ENCODE results near the gene MTARC2. TPM values are rescaled to one million over a fixed set of nuclear protein-coding genes. Genes with fewer than 3 reads are reported as not detected.

MTARC2 gene
- total and polyA plus RNA-seq, 2 donors (not counting 1 experiment from before 2014, with no cell fraction given): 12.6 to 14.5 TPM

DNA sequence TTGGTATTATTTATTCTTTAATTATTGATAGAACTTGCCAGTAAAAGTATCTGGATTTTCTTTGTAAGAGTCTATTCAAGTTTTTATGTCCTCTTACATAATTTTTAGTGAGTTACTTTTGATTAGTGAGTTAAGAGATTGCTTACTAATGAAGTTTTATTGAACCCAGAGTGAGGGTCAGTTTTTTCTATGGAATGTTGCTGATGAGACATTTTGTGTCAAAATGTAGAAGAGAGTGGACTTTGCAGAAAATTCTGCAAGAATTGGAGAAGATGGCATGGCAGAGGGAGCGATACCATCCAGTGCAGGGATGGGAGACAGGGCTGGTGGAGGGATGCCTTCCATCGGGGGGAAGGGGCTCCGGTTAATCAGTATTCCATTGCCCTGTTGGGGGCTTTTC is 11.0 kb downstream of the MTARC2 start:
- no peaks in the 10 kb centered on the region for H3K79me2 ChIP-seq (ENCODE audit: control insufficient read depth, insufficient read depth, low read length)
- TF ChIP-seq EZH2 (IDR thresholded peaks at IDR 0.05; ENCODE audit: low read length, missing control alignments): no peak
- TF ChIP-seq, protein P1, sequence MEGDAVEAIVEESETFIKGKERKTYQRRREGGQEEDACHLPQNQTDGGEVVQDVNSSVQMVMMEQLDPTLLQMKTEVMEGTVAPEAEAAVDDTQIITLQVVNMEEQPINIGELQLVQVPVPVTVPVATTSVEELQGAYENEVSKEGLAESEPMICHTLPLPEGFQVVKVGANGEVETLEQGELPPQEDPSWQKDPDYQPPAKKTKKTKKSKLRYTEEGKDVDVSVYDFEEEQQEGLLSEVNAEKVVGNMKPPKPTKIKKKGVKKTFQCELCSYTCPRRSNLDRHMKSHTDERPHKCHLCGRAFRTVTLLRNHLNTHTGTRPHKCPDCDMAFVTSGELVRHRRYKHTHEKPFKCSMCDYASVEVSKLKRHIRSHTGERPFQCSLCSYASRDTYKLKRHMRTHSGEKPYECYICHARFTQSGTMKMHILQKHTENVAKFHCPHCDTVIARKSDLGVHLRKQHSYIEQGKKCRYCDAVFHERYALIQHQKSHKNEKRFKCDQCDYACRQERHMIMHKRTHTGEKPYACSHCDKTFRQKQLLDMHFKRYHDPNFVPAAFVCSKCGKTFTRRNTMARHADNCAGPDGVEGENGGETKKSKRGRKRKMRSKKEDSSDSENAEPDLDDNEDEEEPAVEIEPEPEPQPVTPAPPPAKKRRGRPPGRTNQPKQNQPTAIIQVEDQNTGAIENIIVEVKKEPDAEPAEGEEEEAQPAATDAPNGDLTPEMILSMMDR (conservative IDR thresholded peaks at IDR 0.05 in 1 of 2, IDR thresholded peaks at IDR 0.05 in 1 of 2; ENCODE audit: low read depth in 1 of 2, low read length in 2 of 2): no peak
- H3K4me1 ChIP-seq (ENCODE audit: control insufficient read depth, extremely low read depth, insufficient read depth, low read length): no peaks in the 10 kb centered on the region

DNA sequence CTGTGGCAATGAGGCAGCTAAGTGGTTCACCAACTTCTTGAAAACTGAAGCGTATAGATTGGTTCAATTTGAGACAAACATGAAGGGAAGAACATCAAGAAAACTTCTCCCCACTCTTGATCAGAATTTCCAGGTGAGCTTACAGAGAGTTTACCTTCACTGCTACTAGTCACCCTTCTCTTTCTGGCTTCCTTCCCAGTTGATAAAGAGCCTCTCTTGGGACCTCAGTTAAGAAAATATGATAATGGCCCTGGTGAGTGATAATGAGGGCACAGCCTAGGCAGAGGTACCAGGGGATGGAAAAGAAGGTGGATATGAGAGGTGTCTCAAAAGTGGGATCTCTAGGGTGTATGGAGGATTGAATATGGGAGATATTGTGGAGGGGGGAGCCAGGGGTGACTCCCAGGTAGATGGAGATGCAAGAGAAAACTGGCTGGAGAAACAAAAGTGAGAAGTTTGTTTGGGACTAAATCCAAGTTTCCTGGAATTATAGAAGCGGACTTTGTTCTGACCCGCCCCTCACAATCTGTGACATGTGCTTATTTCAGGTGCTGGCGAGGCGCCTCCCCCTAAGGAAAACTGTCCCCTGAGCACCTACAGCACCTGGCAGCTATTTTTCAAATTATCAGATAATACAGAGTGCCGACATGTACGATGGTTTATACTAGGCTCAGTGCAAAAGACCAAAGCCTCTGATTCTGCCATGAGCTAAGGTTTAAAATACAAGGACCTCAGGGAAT is 13.7 kb downstream of the MTARC2 start:
- no peak overlapping the region for H3K9ac ChIP-seq (ENCODE audit: insufficient read depth, low read length)
- no peaks in the 10 kb centered on the region for H3K36me3 ChIP-seq (ENCODE audit: control insufficient read depth, insufficient read depth, low read length)
- no peak overlapping the region for H3K4me2 ChIP-seq (ENCODE audit: extremely low read depth, insufficient read depth, low read length)
- no peak overlapping the region for H2AFZ ChIP-seq (ENCODE audit: low read length)
- H3K4me3 ChIP-seq (replicated peaks in 1 of 4; ENCODE audit: control extremely low read depth in 1 of 4, insufficient read depth in 1 of 4, low read depth in 3 of 4, low read length in 4 of 4): no peak overlapping the region
- no peaks in the 10 kb centered on the region for H3K9me3 ChIP-seq (ENCODE audit: control insufficient read depth, insufficient read depth, low read depth, low read length)
- no peak for DNase-seq (ENCODE audit: low read depth in 2 of 2)
- no peak overlapping the region for H3K27ac ChIP-seq (ENCODE audit: insufficient read depth, low read length)
- TF ChIP-seq, protein P1 (conservative IDR thresholded peaks at IDR 0.05 in 1 of 2, IDR thresholded peaks at IDR 0.05 in 1 of 2; ENCODE audit: low read depth in 1 of 2, low read length in 2 of 2): no peak
- no peak for TF ChIP-seq EZH2 (IDR thresholded peaks at IDR 0.05; ENCODE audit: low read length, missing control alignments)
- H3K27me3 ChIP-seq (ENCODE audit: control insufficient read depth, insufficient read depth, low read length): no peaks in the 10 kb centered on the region
- H3K79me2 ChIP-seq (ENCODE audit: control insufficient read depth, insufficient read depth, low read length): no peaks in the 10 kb centered on the region
- H4K20me1 ChIP-seq (ENCODE audit: control insufficient read depth, extremely low read depth, insufficient read depth, low read length): no peaks in the 10 kb centered on the region
- H3K4me1 ChIP-seq (ENCODE audit: control insufficient read depth, extremely low read depth, insufficient read depth, low read length): no peaks in the 10 kb centered on the region

More for the DNA sequence above, 11.0 kb downstream of the MTARC2 start:
- Histone ChIP-seq H3K36me3 (ENCODE audit: control insufficient read depth, insufficient read depth, low read length) (peaks cover 2% of the 10 kb centered on the region), H4K20me1 (ENCODE audit: control insufficient read depth, extremely low read depth, insufficient read depth, low read length) (no peaks in the 10 kb centered on the region), H3K27ac (ENCODE audit: insufficient read depth, low read length) (no peak overlapping the region), H3K4me2 (ENCODE audit: extremely low read depth, insufficient read depth, low read length) (no peak overlapping the region), H2AFZ (ENCODE audit: low read length) (no peak overlapping the region), H3K27me3 (ENCODE audit: control insufficient read depth, insufficient read depth, low read length) (no peaks in the 10 kb centered on the region), H3K9me3 (ENCODE audit: control insufficient read depth, insufficient read depth, low read depth, low read length) (no peaks in the 10 kb centered on the region), H3K4me3 (replicated peaks in 1 of 4; ENCODE audit: control extremely low read depth in 1 of 4, insufficient read depth in 1 of 4, low read depth in 3 of 4, low read length in 4 of 4) (no peak overlapping the region), H3K9ac (ENCODE audit: insufficient read depth, low read length) (no peak overlapping the region)
- no peak for DNase-seq (ENCODE audit: low read depth in 2 of 2)

DNA sequence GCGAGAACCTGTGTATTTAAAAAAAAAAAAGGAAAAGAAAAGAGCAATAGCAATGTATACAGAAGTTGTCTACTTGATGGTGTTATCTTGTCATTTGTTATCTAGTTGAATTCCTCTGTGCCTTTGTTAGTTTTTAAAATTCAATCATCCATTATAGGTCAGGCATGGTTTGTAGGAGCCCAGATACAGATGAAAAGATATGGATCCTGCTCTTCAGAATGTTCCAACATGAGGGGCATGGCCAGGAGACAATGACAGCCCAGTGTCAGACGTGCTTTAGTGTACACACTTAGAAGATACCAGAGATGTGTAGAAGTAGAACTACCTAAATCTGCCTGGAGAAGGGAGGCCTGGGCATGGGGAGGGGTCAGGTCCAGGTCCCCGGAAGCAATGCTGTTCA is 16.6 kb downstream of the MTARC2 start:
- no peaks in the 10 kb centered on the region for H3K79me2 ChIP-seq (ENCODE audit: control insufficient read depth, insufficient read depth, low read length)
- no peak overlapping the region for H3K4me2 ChIP-seq (ENCODE audit: extremely low read depth, insufficient read depth, low read length)
- no peak overlapping the region for H3K27ac ChIP-seq (ENCODE audit: insufficient read depth, low read length)
- TF ChIP-seq, protein P1 (conservative IDR thresholded peaks at IDR 0.05 in 1 of 2, IDR thresholded peaks at IDR 0.05 in 1 of 2; ENCODE audit: low read depth in 1 of 2, low read length in 2 of 2): no peak
- no peaks in the 10 kb centered on the region for H4K20me1 ChIP-seq (ENCODE audit: control insufficient read depth, extremely low read depth, insufficient read depth, low read length)
- no peak overlapping the region for H3K9ac ChIP-seq (ENCODE audit: insufficient read depth, low read length)
- no peaks in the 10 kb centered on the region for H3K9me3 ChIP-seq (ENCODE audit: control insufficient read depth, insufficient read depth, low read depth, low read length)
- peaks cover 4% of the 10 kb centered on the region for H3K4me1 ChIP-seq (ENCODE audit: control insufficient read depth, extremely low read depth, insufficient read depth, low read length)
- H2AFZ ChIP-seq (ENCODE audit: low read length): no peak overlapping the region
- H3K4me3 ChIP-seq (replicated peaks in 1 of 4; ENCODE audit: control extremely low read depth in 1 of 4, insufficient read depth in 1 of 4, low read depth in 3 of 4, low read length in 4 of 4): no peak overlapping the region
- no peaks in the 10 kb centered on the region for H3K36me3 ChIP-seq (ENCODE audit: control insufficient read depth, insufficient read depth, low read length)
- H3K27me3 ChIP-seq (ENCODE audit: control insufficient read depth, insufficient read depth, low read length): no peaks in the 10 kb centered on the region
- DNase-seq (ENCODE audit: low read depth in 2 of 2): no peak
